AML-193 (cell line): ENCODE data around the gene COX4I1.

Source experiments
- DNase-seq, 2 experiments: peaks; one replicate each; lab custom pipeline; 2025; lab: John Stamatoyannopoulos, UW

The COX4I1 gene

DNA sequence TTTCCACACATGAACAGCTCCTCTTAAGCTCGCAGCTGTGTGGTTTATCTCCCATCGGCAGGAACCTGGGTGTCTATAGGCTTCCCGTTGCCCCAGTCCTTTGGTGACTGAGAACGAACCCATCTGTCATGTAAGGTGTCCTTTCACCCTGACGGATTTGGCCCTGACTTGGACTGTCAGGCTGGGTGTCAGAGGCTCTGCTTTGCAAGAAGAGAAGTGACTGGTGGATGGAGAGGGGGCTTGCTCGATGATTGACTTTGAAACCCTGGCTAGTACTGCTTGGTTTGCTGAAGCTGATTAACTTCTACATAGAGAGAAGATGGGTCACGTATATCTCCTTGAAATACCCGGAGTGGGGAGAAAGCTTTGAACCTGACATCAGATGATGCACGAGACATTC is 42.9 kb downstream of the COX4I1 start:
- no peak for DNase-seq

GRCh38 chr16:85842848-85843247 is 43.4 kb downstream of the COX4I1 start:
- no peak for DNase-seq

- no peak for DNase-seq
Observed at GRCh38 chr16:85843471-85844168, 44.1 kb downstream of the COX4I1 start.

DNA sequence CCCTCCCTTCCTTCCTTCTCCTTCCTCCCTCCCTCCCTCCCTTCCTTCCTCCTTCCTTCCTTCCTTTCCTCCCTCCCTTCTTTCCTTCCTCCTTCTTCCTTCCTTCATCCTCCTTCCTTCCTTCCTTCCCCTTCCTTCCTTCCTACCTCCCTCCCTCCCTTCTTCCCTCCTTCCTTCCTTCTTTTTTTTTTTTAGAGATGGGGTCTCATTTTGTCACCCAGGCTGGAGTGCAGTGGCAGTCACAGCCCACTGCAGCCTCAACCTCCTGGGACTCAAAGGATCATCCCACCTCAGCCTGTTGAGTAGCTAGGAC is 44.6 kb downstream of the COX4I1 start:
- no peak for DNase-seq

DNA sequence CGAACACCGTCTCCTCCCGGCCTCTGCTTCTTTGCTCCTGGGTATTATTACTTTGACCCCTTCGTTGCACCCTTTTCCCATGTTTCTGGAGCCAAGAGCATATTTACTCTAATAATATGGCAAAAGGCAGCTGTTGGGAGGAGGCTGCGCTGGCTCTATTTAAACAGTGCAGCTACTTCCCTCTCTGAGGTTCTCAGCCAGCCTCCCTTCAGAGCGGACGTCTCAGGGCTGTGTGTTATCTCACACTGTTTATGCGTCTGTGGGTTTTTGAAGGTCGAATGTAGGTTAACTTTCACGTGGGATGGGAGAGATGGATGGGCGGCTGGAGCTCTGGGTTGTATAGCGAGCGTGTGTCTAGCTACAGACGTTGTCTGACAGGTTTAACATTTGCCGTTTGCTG is 45.3 kb downstream of the COX4I1 start:
- DNase-seq: no peak

DNA sequence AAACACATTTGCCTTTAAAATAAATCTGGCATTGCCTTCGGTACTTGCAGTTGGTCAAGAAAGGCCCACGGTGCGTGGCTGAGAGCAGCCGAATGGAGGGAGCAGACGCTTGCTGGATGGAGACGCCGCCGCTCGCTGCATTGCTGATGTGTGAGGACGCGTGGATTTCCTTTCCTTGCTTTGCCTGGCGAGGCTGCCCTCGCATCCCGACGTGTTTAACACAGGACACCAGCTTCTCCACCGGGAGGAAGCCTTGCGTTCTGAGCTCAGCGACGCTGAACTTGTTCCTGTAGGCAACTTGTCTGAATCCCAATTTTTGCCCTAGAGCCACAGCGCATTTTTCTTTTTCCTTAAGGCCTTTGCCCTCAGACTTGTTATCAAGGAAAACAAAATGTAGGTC is 45.8 kb downstream of the COX4I1 start:
- DNase-seq: no peak

- DNase-seq: no peak
Observed at GRCh38 chr16:85846461-85846860, 47.0 kb downstream of the COX4I1 start.

DNA sequence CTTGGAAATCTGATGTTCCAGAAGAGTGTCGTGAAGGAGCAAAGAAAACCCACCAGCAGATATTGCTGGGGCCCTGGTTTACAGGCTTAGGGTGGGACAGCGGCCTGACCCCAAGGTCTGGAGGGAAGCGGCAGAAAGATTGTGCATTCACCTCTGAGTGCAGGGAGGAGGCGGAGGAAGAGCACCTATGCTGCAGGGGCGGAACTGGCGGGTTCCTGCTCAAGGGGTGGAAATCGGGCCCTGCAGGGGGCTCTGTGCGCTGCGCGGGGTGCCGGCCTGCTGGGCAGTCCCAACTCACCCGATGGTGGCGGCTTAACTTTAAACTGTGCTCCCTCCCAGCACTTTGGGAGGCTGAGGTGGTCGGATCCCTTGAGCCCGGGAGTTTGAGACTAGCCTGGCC is 47.5 kb downstream of the COX4I1 start:
- DNase-seq: no peak

GRCh38 chr16:85847681-85848601 is 48.4 kb downstream of the COX4I1 start:
- DNase-seq: no peak

- no peak for DNase-seq
Observed at GRCh38 chr16:85848986-85849385, 49.5 kb downstream of the COX4I1 start.

GRCh38 chr16:85849388-85849787 is 49.9 kb downstream of the COX4I1 start:
- DNase-seq: no peak

GRCh38 chr16:85850344-85850880 is 50.9 kb downstream of the COX4I1 start:
- DNase-seq: no peak

DNA sequence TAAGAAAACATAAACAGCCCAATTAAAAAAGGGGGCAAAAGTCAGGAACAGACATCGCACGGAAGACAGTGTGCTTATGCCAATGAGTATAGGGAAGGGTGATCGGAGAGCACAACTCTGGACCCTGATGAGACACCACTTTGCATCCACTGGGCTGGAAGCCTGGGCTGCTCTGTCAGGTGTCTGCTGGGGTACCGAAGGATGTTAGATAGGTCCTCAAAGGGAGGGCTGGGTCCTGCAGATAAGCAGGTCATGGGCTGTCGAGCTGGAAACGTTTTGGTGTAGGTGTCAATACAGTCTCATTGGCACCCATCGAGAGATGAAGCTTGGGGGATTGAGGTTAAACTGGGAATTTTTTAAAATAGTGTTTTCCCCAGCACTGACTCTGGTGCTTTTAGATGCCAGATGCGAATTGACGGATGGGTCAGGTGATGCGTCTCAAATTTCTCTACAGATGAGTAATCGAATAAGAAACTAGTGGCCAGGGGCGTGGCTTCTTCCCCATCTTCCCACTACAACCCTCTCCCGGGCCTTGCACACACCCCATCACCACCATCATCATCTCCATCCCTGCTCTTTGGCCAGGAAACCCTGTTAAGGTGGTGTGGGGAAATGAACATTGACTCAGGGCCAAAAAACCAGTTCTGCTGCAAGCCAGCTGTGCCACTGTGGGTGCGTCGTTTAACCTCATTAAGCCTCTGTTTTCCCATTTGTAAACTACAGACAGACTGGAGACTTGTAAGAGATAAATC is 51.7 kb downstream of the COX4I1 start:
- no peak for DNase-seq

DNA sequence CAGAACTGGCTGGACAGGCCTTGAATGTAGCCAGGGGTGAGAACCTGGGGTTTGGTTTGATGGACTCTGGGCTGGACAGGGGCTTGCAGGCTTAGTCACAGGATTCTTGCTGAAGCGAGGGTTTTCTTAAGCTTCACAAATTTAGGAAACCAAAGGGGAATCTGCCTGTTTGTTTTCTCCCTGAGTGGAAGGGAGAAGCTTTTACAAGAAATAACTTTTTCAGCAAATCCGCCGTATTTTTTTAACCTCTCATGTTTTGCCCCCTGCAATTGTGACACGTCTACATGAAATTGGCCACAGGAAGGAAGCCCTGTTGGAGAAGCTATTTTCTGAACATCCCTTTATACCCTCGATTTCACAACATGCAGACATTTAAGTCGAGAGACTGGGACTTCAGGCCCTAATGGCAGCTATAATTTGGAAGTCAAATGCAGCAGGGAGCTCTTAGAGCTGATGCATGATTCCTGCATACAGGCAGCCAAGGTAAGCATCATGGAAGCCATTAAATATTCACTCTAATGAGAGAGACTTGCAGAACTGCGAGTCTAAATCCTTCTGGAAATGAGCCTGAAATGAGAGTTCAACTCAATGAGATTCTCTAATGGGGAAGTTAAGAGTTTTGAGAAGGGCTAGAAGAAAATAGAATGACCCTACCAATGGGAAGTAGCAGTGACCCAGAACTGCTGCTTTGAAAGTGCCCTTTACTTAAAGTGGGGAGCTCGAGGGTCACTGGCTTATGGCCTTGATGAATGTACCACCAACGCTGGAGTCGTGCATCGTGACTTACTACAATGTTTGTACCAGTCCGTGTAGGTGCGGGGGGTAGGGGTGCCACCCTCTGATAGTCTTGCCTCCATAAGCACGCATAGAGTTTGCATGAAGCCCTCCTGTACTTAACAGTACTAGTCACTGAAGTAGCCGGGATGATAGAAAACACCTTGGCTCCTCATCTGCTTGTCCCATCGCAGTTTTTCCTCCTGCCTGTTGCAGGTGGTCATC is 54.4 kb downstream of the COX4I1 start:
- DNase-seq: peak; percentile 72 to 77

GRCh38 chr16:85854935-85855334 is 55.4 kb downstream of the COX4I1 start:
- DNase-seq: no peak

- no peak for DNase-seq
Observed at GRCh38 chr16:85856079-85856478, 56.6 kb downstream of the COX4I1 start.

DNA sequence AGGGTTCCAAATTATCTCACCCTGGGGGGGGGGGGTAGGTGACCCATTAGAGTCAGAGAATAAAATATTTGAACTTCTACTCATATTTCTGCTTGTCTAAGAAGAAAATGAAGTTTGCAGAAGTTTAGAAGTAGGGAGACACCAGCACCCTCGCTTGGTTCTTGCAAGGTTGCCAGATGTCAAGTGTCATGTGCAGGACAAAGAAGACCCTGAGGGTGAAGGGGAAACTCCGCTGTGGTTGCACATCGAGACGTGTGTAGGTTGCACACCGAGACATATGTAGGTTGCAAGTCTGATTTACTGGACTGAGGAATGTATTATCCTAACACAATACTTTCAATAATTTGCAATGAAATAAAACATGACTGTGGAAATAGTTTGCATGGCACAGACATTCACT is 57.1 kb downstream of the COX4I1 start:
- DNase-seq: no peak
